Heart right ventricle (tissue), 16 donors: Measurements from ENCODE around the gene COX7A2L. TPM values are rescaled to one million over a fixed set of nuclear protein-coding genes. Genes with fewer than 3 reads are reported as not detected.
"Not testable (repeated sequence)": the region's sequence is repeated elsewhere in the genome, so short reads cannot be mapped to it uniquely, and the experiment has no call there.

Experiments used
- ATAC-seq, 8 donors: fragments of 200-7000 bp; cut with Tn5 transposase; one replicate each; pipeline ENCODE4 v1.9.1; 2020; ENCODE audit warnings: mild to moderate bottlenecking in 8 of 8, moderate library complexity in 8 of 8, moderate number of reproducible peaks in 1 of 8
- DNase-seq, 2 donors: peaks; one replicate each; pipeline ENCODE4 v3.0.0-alpha.2; 2020
- H3K27ac ChIP-seq, 10 donors: fragments of 200-600 bp; sonication (generic) in 2 of 10; one replicate each; pipeline versions ENCODE4 v1.5.0 to v1.8.0; 2020 to 2022; ENCODE audit warnings: mild to moderate bottlenecking in 3 of 10
- H3K27me3 ChIP-seq, 7 donors: fragments of 200-600 bp; one replicate each; pipeline ENCODE4 v1.8.0; 2021 to 2022; ENCODE audit warnings: mild to moderate bottlenecking in 2 of 7
- H3K36me3 ChIP-seq, 9 donors: fragments of 200-600 bp; sonication (generic) in 1 of 9; one replicate each; pipeline versions ENCODE4 v1.5.0 to v1.8.0; 2020 to 2022; ENCODE audit warnings: mild to moderate bottlenecking in 2 of 9
- H3K4me1 ChIP-seq, 9 donors: fragments of 200-600 bp; sonication (generic) in 1 of 9; one replicate each; pipeline versions ENCODE4 v1.5.0 to v1.8.0; 2020 to 2022; ENCODE audit warnings: mild to moderate bottlenecking in 4 of 9
- H3K4me3 ChIP-seq, 10 donors: fragments of 200-600 bp; sonication (generic) in 2 of 10; one replicate each; pipeline versions ENCODE4 v1.5.0 to v1.8.0; 2020 to 2022; ENCODE audit warnings: mild to moderate bottlenecking in 7 of 10, moderate library complexity in 2 of 10
- H3K9me3 ChIP-seq, 11 donors: fragments of 200-600 bp in 10 of 11; sonication (generic) in 2 of 11; one replicate each; pipeline versions ENCODE4 v1.5.0 to v1.8.0; 2013 to 2022; ENCODE audit warnings: mild to moderate bottlenecking in 2 of 11, control low read depth in 1 of 11, moderate library complexity in 1 of 11
- WGBS, 2 donors: extraction: QIAGEN DNeasy Blood & Tissue Kit; methylation state at CpG; one replicate each; pipeline ENCODE4 v1.1.7; 2013; ENCODE audit warnings: inconsistent platforms in 1 of 2; 5-methylcytosine and 5-hydroxymethylcytosine counted together
- intact Hi-C, 10 donors: fragments of 100-400 bp; cut with DNase I; formaldehyde crosslinking; loops; one replicate each; pipeline versions ENCODE4 v1.11.1 to v1.14.2; 2022
- polyA plus RNA-seq, 2 donors: library from polyadenylated mRNA; stranded (reverse); fragments of 200-250 nt; gene quantifications; one replicate each; pipeline ENCODE4 v1.2.3, GENCODE V29; 2013
- total RNA-seq, 10 donors: library from RNA; stranded (reverse); fragmentation: NEBNext Ultra II Directional in 3 of 10; extraction: Animal tissue kit (Norgen Biotek cat#: 25700) in 3 of 10; gene quantifications; one replicate each; pipeline versions ENCODE4 v1.2.1 to v1.2.4, GENCODE V29; 2021 to 2023
- TF ChIP-seq, protein P1 (sequence below), 9 donors: fragments of 200-600 bp; sonication (generic) in 2 of 9; IDR thresholded peaks; one replicate each; pipeline versions ENCODE4 v1.5.0 to v1.8.0; 2021 to 2022; ENCODE audit warnings: antibody characterized with exemption in 9 of 9, mild to moderate bottlenecking in 5 of 9, moderate library complexity in 1 of 9
- donor health status: Arrhythmogenic right ventricular cardiomyopathy.
- donor health status: ischemic (EF 13 %, LVEDD 7.1; RV severe dilation, severe dysfunction).
- donor health status: healthy with polysubstance abuse.
- donor health status: DM: no; HTN: yes; CAD: no.
- donor health status: DM: no; HTN: no; CAD: no.
- donor health status: ischemic (EF 25% LVEDD 6.9; RV normal size, moderate dysfunction).
- donor health status: ischemic (EF 25% LVEDD 5.7; RV mildly dilated, moderate dysfunction).
- donor health status: healthy.
- donor health status: DM: yes; HTN: yes; CAD: no.
- donor health status: Ischemic cardiomyopathy.
- donor health status: ischemic (EF 35%, LVEDD 5.7; RV mildly dilated, moderate dysfunction).
- donor health status: nonischemic (EF 11% LVEDD 7.7; RV severe dilation, severe dysfunction).
- donor health status: DM: yes; HTN: yes; CAD: no.
- donor health status: PGD.
- donor health status: ischemic (EF 29% LVEDD 5.4; RV normal size, mild dysfunction).
- donor health status: nonischemic (EF 23%, LVEDD 6.1; RV moderate dilation, normal function).

The COX7A2L gene
- total and polyA plus RNA-seq, 12 donors, result 36.4 to 141 (median 106) TPM

DNA sequence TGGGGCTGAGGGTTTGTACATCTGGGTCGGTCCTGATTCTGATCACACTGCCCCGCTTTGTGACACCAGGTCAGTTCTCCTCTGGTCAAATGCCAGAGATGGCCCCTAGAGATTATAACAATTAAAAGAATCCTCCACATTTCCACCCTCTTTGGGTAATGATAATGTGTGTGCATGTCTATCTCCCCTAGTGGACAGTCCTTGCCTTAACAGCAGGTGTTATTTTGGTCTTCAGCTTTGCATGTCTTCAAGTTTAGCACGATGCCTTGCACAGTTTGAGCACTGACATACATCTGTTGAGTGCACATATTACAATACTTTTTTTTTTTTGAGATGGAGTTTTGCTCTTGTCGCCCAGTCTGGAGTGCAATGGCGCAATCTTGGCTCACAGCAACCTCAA lies 25.7 kb upstream of the COX7A2L start:
- 93 to 95% methylated on average over 5 of the region's 5 CpGs for WGBS, 2 donors
- no peaks in the 10 kb centered on the region for H3K9me3 ChIP-seq

DNA sequence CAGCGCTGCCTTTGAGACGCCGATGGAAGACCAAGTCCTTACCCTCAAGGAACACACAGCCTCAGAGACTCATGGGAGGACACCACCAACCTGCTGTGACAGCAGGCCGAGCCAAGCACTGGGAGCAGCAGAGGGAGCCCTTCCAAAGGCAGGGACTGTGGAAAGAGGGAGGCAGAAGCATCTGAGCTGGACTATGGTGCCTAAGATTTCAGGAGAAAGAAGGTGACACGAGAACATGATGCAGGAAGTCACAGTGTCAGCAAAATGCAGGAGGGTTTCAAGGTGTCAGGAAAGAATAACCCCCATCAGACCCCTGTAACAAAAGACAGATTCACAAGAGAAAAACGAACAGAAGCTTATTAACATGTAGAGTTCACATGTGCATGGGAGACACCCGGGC lies 24.2 kb upstream of the COX7A2L start:
- ATAC-seq (peak in 1 of 8 donors; percentile 18), DNase-seq (peak in 1 of 2 donors; percentile 7)
- Histone ChIP-seq H3K27ac (no peak overlapping the region), H3K9me3 (no peaks in the 10 kb centered on the region), H3K27me3 (peaks cover 0 to 3% (median 0%) of the 10 kb centered on the region in 7 donors), H3K4me3 (no peak overlapping the region), H3K36me3 (no peaks in the 10 kb centered on the region), H3K4me1 (no peaks in the 10 kb centered on the region)
- intact Hi-C loops, result no loop called here
- TF ChIP-seq, protein P1, sequence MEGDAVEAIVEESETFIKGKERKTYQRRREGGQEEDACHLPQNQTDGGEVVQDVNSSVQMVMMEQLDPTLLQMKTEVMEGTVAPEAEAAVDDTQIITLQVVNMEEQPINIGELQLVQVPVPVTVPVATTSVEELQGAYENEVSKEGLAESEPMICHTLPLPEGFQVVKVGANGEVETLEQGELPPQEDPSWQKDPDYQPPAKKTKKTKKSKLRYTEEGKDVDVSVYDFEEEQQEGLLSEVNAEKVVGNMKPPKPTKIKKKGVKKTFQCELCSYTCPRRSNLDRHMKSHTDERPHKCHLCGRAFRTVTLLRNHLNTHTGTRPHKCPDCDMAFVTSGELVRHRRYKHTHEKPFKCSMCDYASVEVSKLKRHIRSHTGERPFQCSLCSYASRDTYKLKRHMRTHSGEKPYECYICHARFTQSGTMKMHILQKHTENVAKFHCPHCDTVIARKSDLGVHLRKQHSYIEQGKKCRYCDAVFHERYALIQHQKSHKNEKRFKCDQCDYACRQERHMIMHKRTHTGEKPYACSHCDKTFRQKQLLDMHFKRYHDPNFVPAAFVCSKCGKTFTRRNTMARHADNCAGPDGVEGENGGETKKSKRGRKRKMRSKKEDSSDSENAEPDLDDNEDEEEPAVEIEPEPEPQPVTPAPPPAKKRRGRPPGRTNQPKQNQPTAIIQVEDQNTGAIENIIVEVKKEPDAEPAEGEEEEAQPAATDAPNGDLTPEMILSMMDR (IDR thresholded peaks at IDR 0.05), result peak in 2 of 9 donors; percentile 12 to 19
- 68 to 71% methylated on average over 7 of the region's 7 CpGs for WGBS, 2 donors

More for the DNA sequence above, 25.7 kb upstream of the COX7A2L start:
- Histone ChIP-seq H3K27me3 (no peaks in the 10 kb centered on the region), H3K4me1 (no peaks in the 10 kb centered on the region), H3K36me3 (no peaks in the 10 kb centered on the region), H3K4me3 (no peak overlapping the region), H3K27ac (no peak overlapping the region)
- intact Hi-C loops, result no loop called here
- ATAC-seq (no peak), DNase-seq (no peak)
- TF ChIP-seq, protein P1 (IDR thresholded peaks at IDR 0.05), result peak in 2 of 9 donors; percentile 15 to 28

DNA sequence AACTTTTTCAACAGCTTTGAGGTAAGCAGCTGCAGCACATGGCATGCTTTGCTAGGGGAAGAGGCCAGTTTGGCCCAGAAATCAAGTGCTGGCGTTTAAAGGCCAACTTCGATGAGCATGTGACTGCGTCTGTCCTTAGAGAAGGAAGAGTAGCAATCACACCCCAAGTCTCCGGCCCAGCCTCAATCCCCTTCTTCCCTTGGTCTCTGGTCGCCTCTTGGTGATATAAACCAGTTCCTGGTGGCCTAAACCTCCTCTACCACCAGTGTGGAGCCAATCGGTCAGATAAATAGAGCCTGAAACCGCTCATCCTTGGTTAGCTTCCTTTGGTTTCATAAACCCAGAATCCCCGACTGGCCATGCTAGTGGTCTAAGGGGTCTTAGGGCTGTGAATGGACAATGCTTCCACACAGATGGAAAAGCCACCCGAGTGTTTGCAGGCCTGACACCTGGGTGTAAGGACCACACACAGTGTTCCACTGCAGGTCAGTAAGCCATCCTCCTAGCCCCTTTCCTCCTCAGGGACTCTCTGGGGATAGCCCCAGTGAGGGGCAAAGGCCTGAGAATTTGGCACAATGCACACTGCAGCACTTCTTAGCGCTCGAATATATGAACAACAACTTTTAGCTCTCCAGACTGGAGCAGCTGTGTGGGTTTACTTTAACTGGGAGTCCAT lies 23.0 kb upstream of the COX7A2L start:
- Histone ChIP-seq H3K27ac (no peak overlapping the region), H3K4me1 (no peaks in the 10 kb centered on the region), H3K9me3 (no peaks in the 10 kb centered on the region), H3K36me3 (no peaks in the 10 kb centered on the region), H3K4me3 (no peak overlapping the region), H3K27me3 (peaks cover 0 to 3% (median 0%) of the 10 kb centered on the region in 7 donors)
- ATAC-seq, result no peak
- 90 to 92% methylated on average over 11 of the region's 11 CpGs for WGBS, 2 donors
- no peak for DNase-seq
- intact Hi-C loops, result no loop called here
- TF ChIP-seq, protein P1 (IDR thresholded peaks at IDR 0.05), result no peak

DNA sequence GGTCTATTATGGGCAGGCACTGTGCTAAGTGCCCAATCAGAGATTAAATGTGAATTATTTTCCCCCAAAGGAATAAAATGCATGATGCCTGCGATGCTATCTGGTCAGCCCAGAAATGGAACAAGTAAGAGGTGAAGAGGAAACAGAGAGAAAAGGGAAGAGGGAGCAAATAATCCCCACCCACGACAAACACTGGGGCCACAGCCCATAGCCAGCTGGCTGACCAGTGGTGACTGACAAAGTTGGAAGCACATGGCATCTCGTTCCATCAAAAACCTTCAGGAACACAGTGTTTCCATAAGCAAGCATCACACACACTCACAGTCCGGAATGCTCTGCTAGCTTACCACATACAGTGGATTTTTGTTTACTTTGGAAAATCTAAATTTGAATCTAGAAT lies 21.1 kb upstream of the COX7A2L start:
- TF ChIP-seq, protein P1 (IDR thresholded peaks at IDR 0.05), result no peak
- DNase-seq (no peak), ATAC-seq (no peak)
- intact Hi-C loops, result no loop called here
- Histone ChIP-seq H3K9me3 (no peaks in the 10 kb centered on the region), H3K36me3 (no peaks in the 10 kb centered on the region), H3K27me3 (peaks cover 0 to 3% (median 0%) of the 10 kb centered on the region in 7 donors), H3K4me3 (no peak overlapping the region), H3K4me1 (no peaks in the 10 kb centered on the region), H3K27ac (no peak overlapping the region)
- WGBS, 2 donors, result 80 to 85% methylated on average over 4 of the region's 4 CpGs

DNA sequence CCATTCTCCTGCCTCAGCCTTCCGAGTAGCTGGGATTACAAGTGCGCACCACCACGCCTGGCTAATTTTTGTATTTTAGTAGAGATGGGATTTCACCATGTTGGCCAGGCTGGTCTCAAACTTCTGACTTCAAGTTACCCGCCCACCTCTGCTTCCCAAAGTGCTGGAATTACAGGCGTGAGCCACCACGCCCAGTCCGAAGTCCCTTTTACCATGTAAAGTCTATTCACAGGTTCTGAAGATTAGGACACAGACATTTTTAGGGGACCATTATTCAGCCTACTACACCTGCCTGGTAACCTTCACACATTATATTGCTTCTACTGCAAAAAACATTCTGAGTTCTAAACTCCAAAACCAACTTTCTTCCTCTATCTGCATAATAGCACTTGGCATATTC lies 19.0 kb upstream of the COX7A2L start:
- H3K27me3 ChIP-seq, H3K9me3 ChIP-seq, H3K4me3 ChIP-seq, intact Hi-C loops, H3K36me3 ChIP-seq, H3K4me1 ChIP-seq, H3K27ac ChIP-seq, DNase-seq, ATAC-seq: not testable (repeated sequence)
- 94 to 95% methylated on average over 7 of the region's 7 CpGs for WGBS, 2 donors
